ENCODE data around the gene MC1R. TPM values are rescaled to one million over a fixed set of nuclear protein-coding genes. Genes with fewer than 3 reads are reported as not detected.

MC1R gene
- total and polyA plus RNA-seq, 10 of the 15 experiments (the other 5 are each of a cell fraction or from before 2014, with no cell fraction given): 0.06 to 2.3 (median 0.45) TPM

- TF ChIP-seq REST (IDR thresholded peaks at IDR 0.05; ENCODE audit: low read depth, low read length): no peak
- TF ChIP-seq ETV6 (conservative IDR thresholded peaks at IDR 0.05 in 1 of 2, IDR thresholded peaks at IDR 0.05 in 1 of 2; ENCODE audit: borderline replicate concordance in 1 of 2, low read depth in 1 of 2): no peak
- no peak for TF ChIP-seq JUND (IDR thresholded peaks at IDR 0.05; ENCODE audit: low read depth, low read length)
- TF ChIP-seq POLR2AphosphoS2 (IDR thresholded peaks at IDR 0.05; ENCODE audit: low read depth, low read length): no peak
- TF ChIP-seq CHD1 (IDR thresholded peaks at IDR 0.05; ENCODE audit: low read depth, low read length): no peak
Observed at GRCh38 chr16:89907055-89907814, 11.4 kb upstream of the MC1R start (continued).

DNA sequence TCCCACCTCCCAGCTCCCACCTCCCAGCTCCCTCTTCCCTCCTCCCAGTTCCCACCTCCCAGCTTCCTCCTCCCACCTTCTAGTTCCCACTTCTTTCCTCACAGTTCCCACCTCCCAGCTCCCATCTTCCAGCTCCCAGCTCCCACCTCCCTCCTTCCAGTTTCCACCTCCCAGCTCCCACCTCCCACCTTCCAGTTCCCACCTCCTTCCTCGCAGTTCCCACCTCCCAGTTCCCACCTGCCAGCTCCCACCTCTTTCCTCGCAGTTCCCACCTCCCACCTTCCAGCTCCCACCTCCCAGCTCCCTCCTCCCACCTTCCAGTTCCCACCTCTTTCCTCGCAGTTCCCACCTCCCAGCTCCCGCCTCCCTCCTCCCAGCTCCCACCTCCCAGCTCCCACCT, 10.4 kb upstream of the MC1R start:
- POLR2A ChIA-PET: interaction anchor here (0.6 to 1.0 kb wide), 2 partner anchors 66 to 130 kb away, joined by 4 read pairs; no protein-coding TSS in a partner anchor
- no peak overlapping the region for H3K4me3 ChIP-seq
- CTCF ChIA-PET: interaction anchor here (0.6 to 3.0 kb wide), 5 partner anchors 9 to 202 kb away, joined by 3 to 15 read pairs (median 4); partner anchors contain the start of gene MC1R
- no peaks in the 10 kb centered on the region for H3K79me2 ChIP-seq (ENCODE audit: control insufficient read depth, insufficient read depth, low read length)
- no peak overlapping the region for H3K27ac ChIP-seq (ENCODE audit: control insufficient read depth, insufficient read depth)
- H3K9me3 ChIP-seq (replicated peaks; ENCODE audit: control insufficient read depth, insufficient read depth, low read length): no peaks in the 10 kb centered on the region; the same call in 2 of the 3 replicates
- intact Hi-C loops (cut with micrococcal nuclease; ENCODE audit: unreplicated experiment): no loop called here
- SMC1A ChIA-PET (ENCODE audit: uncharacterized antibody, unreplicated experiment): no interaction called here
- no peak overlapping the region for H3K4me2 ChIP-seq (ENCODE audit: control insufficient read depth, insufficient read depth)
- H3K4me1 ChIP-seq (ENCODE audit: control insufficient read depth, insufficient read depth, low read length): no peaks in the 10 kb centered on the region
- H4K20me1 ChIP-seq (ENCODE audit: control insufficient read depth, insufficient read depth): no peaks in the 10 kb centered on the region; the same call in 1 of the 2 replicates
- no TSS peak for BruUV-seq (replicated peaks)
- H2AFZ ChIP-seq (ENCODE audit: control insufficient read depth, low read depth, low read length): no peak overlapping the region
- RAD21 ChIA-PET (ENCODE audit: unreplicated experiment): interaction anchor here (2.3 kb wide), 1 partner anchor 48 kb away, joined by 6 read pairs; no protein-coding TSS in a partner anchor
- H3K27me3 ChIP-seq (replicated peaks in 1 of 2; ENCODE audit: control insufficient read depth in 2 of 2, insufficient read depth in 2 of 2, low read length in 1 of 2): no peaks in the 10 kb centered on the region
- in situ Hi-C loops (cut with MboI): no loop called here
- peaks cover 13 to 20% of the 10 kb centered on the region in 2 experiments for H3K36me3 ChIP-seq (ENCODE audit: control insufficient read depth in 2 of 2, insufficient read depth in 2 of 2, low read length in 1 of 2)
- TF ChIP-seq SP1 (IDR thresholded peaks at IDR 0.05; ENCODE audit: low read depth, low read length) (no peak), RELB (IDR thresholded peaks at IDR 0.05; ENCODE audit: low read depth) (peak; percentile 34; the same call in 1 of the 2 replicates), EZH2 (IDR thresholded peaks at IDR 0.05; ENCODE audit: borderline replicate concordance, control insufficient read depth, low read depth, low read length) (no peak), ZZZ3 (IDR thresholded peaks at IDR 0.05; ENCODE audit: control insufficient read depth, insufficient read length, low read depth) (no peak), STAT1 (conservative IDR thresholded peaks at IDR 0.05) (no peak), ATF7 (IDR thresholded peaks at IDR 0.05; ENCODE audit: low read depth) (no peak)
- H3K9ac ChIP-seq (ENCODE audit: control insufficient read depth, insufficient read depth, low read length): no peak overlapping the region
- WGBS (ENCODE audit: insufficient coverage, insufficient replicate concordance, low lambda C conversion rate, missing lambda C conversion rate): no CpG with 5 or more reads among the region's 4 CpGs
- FAIRE-seq (no peak), ATAC-seq (no peak), DNase-seq (ENCODE audit: low read depth, low spot score) (no peak)
